Effector memory CD4-positive, alpha-beta T cell (primary cell): Measurements from ENCODE around the gene TLE7.

Source experiments
- DNase-seq, 3 donors: peaks; one replicate each; pipeline ENCODE4 v3.0.0-alpha.2; 2020
- H3K27ac ChIP-seq: 2 replicates; pipeline ENCODE4 v1.7.0; 2013; ENCODE audit warnings: mild to moderate bottlenecking, low read length, moderate library complexity; ENCODE audit not compliant: insufficient read depth, poor library complexity, severe bottlenecking
- H3K27me3 ChIP-seq: replicated peaks from 2 replicates; pipeline ENCODE4 v1.7.0; 2013; ENCODE audit warnings: mild to moderate bottlenecking, low read length; ENCODE audit not compliant: insufficient read depth, control insufficient read depth, poor library complexity, severe bottlenecking
- H3K36me3 ChIP-seq: 2 replicates; pipeline ENCODE4 v1.7.0; 2013; ENCODE audit warnings: mild to moderate bottlenecking, low read length, moderate library complexity; ENCODE audit not compliant: control insufficient read depth, insufficient read depth
- H3K4me1 ChIP-seq: 2 replicates; pipeline ENCODE4 v1.7.0; 2013; ENCODE audit warnings: low read length, mild to moderate bottlenecking; ENCODE audit not compliant: control insufficient read depth, insufficient read depth, poor library complexity, severe bottlenecking
- H3K4me3 ChIP-seq: 2 replicates; pipeline ENCODE4 v1.7.0; 2013; ENCODE audit warnings: low read length, low read depth, mild to moderate bottlenecking; ENCODE audit not compliant: insufficient read depth, poor library complexity, severe bottlenecking
- H3K9me3 ChIP-seq: 2 replicates; pipeline ENCODE4 v1.7.0; 2013; ENCODE audit warnings: mild to moderate bottlenecking, low read length, moderate library complexity; ENCODE audit not compliant: control insufficient read depth

The TLE7 gene

GRCh38 chr16:71383054-71383773, 58.6 kb downstream of the TLE7 start:
- Histone ChIP-seq H3K4me3 (no peak overlapping the region), H3K9me3 (no peaks in the 10 kb centered on the region), H3K27ac (no peak overlapping the region), H3K27me3 (no peaks in the 10 kb centered on the region), H3K4me1 (no peaks in the 10 kb centered on the region), H3K36me3 (no peaks in the 10 kb centered on the region)
- no peak for DNase-seq

- no peak overlapping the region for H3K4me3 ChIP-seq
- no peaks in the 10 kb centered on the region for H3K36me3 ChIP-seq
- no peaks in the 10 kb centered on the region for H3K4me1 ChIP-seq
- no peaks in the 10 kb centered on the region for H3K9me3 ChIP-seq
- H3K27ac ChIP-seq, result no peak overlapping the region
- no peaks in the 10 kb centered on the region for H3K27me3 ChIP-seq
- no peak for DNase-seq
These were observed 61.0 kb downstream of the TLE7 start for GRCh38 chr16:71380831-71381230.
